Skeletal muscle satellite cell (primary cell): ENCODE data around the gene TMEM91.
"Not testable (repeated sequence)": the region's sequence is repeated elsewhere in the genome, so short reads cannot be mapped to it uniquely, and the experiment has no call there.

Source experiments
- H3K27me3 ChIP-seq: 2 replicates; pipeline ENCODE4 v1.7.0; 2013; ENCODE audit warnings: low read length; ENCODE audit not compliant: control insufficient read depth, insufficient read depth
- H3K36me3 ChIP-seq: 2 replicates; pipeline ENCODE4 v1.7.0; 2013; ENCODE audit warnings: mild to moderate bottlenecking, control low read depth, low read length; ENCODE audit not compliant: insufficient read depth
- H3K4me1 ChIP-seq: 2 replicates; pipeline ENCODE4 v1.7.0; 2013; ENCODE audit warnings: low read length; ENCODE audit not compliant: control insufficient read depth, insufficient read depth
- H3K4me2 ChIP-seq: 2 replicates; pipeline ENCODE4 v1.7.0; 2013; ENCODE audit warnings: mild to moderate bottlenecking, low read length
- H3K4me3 ChIP-seq: 2 replicates; pipeline ENCODE4 v1.7.0; 2013; ENCODE audit warnings: low read length
- H3K9ac ChIP-seq: 2 replicates; pipeline ENCODE4 v1.7.0; 2013; ENCODE audit warnings: mild to moderate bottlenecking, low read depth, low read length, moderate library complexity
- H3K9me3 ChIP-seq: replicated peaks from 2 replicates; pipeline ENCODE4 v1.7.0; 2013; ENCODE audit warnings: mild to moderate bottlenecking, control low read depth, low read length

TMEM91 gene

DNA sequence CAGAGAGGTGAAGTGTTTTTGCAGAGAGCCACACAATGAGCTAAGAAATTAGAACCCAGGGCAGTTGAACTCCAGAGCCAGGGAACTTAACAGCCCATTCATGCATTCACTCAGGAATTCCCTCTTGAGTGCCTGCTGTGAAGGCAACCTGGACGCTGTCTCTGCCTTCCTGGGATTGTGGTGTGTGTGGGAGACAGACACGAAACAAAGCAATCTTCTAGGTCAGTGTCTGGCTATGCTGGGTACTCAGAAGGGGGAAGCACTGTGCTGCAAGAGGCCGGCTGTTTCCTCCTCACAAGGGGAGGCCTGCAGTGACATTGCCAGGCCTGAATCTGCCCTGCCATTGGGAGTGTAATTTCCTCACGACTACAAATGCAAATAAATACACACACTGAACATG, 30.9 kb downstream of the TMEM91 start:
- Histone ChIP-seq H3K4me3 (no peak overlapping the region), H3K4me2 (no peak overlapping the region), H3K4me1 (peaks cover 13% of the 10 kb centered on the region), H3K9ac (no peak overlapping the region), H3K9me3 (no peaks in the 10 kb centered on the region), H3K27me3 (no peaks in the 10 kb centered on the region), H3K36me3 (peaks cover 5% of the 10 kb centered on the region)

DNA sequence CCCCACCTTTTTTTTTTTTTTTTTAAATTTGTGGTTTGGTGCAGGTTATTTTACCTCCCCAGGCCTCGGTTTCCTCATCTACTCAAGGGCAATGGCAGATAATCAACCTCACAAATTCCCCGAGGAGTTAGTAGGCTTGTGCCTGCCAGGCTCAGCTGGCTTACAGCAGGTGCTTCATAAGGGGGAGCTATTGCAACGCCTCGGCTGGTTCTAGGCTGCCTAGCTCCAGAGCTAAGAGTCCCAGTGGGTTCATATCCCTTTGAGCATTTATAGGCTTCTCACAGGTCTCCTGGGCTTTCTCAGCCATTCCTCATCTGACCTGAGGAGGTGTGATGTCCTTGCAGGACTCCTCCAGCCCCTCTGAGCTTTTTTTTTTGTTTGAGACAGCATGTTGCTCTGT, 31.9 kb downstream of the TMEM91 start:
- H3K4me1 ChIP-seq, result peaks cover 13% of the 10 kb centered on the region

DNA sequence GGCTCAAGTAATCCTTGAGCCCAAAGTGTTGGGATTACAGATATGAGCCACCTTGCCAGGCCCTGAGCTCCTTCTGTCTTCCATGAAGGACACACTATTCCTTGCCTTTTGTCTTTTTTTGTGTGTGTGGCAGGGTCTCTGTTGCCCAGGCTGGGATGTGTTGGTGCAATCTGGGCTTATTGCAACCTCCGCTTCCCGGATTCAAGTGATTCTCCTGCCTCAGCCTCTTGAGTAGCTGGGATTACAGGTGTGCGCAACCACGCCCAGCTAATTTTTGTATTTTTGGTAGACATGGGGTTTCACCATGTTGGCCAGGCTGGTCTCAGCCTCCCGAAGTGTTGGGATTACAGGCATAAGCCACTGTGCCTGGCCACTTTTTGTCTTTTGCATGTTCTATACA, 32.5 kb downstream of the TMEM91 start:
- H3K27me3 ChIP-seq, H3K9me3 ChIP-seq, H3K4me3 ChIP-seq, H3K9ac ChIP-seq, H3K4me2 ChIP-seq: not testable (repeated sequence)
- peaks cover 10% of the 10 kb centered on the region for H3K36me3 ChIP-seq
- peaks cover 13% of the 10 kb centered on the region for H3K4me1 ChIP-seq

More for the DNA sequence above, 31.9 kb downstream of the TMEM91 start:
- H3K9ac ChIP-seq, result no peak overlapping the region
- H3K36me3 ChIP-seq, result peaks cover 8% of the 10 kb centered on the region
- H3K4me2 ChIP-seq, result no peak overlapping the region
- no peak overlapping the region for H3K4me3 ChIP-seq
- H3K27me3 ChIP-seq, result no peaks in the 10 kb centered on the region
- no peaks in the 10 kb centered on the region for H3K9me3 ChIP-seq

DNA sequence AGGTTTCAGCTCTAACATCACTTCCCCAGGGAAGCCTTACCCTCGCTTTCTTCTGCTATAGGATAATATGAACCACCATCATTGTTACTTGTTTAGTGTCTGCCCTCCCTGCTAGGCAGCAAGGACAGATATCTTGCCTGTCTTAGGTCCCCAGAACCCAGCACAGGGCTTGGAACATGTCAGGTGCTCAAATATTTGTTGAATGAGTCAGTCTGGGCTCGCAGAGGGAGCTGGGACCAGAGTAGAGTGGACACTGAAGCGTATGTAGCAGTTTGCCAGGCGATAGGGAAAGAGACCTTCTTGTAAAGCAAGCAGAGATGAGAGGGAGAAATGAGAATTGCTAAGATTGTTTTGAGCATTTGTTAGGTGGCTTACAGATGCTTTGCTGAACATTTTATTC, 33.0 kb downstream of the TMEM91 start:
- no peak overlapping the region for H3K4me3 ChIP-seq
- H3K9me3 ChIP-seq, result no peaks in the 10 kb centered on the region
- no peaks in the 10 kb centered on the region for H3K27me3 ChIP-seq
- H3K36me3 ChIP-seq, result peaks cover 15% of the 10 kb centered on the region
- peaks cover 13% of the 10 kb centered on the region for H3K4me1 ChIP-seq
- H3K4me2 ChIP-seq, result no peak overlapping the region
- no peak overlapping the region for H3K9ac ChIP-seq

DNA sequence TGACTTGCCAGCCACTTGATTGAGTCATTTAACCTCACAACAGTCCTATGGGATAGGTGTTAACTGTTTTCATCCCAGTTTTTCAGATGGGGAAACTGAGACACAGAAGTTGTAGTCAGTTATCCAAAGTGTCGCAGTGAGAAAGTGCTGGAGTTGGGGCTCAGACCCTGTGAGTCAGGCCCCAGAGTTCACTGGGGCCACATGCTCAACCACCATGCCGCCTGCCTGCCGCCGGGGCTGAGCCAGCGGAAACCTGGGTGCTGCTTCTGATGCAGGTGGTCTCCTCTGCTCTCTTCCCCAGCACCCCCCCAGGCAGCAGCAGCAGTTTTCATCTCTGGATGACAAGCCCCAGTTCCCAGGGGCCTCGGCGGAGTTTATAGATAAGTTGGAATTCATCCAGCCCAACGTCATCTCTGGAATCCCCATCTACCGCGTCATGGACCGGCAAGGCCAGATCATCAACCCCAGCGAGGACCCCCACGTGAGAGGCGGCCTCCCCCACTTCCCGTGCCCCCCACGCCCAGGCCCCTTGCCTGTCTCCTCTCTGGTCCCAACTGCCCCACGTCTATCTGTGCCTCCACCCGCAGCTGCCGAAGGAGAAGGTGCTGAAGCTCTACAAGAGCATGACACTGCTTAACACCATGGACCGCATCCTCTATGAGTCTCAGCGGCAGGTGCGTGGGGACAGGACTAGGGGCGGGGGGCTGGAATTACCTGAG, 34.2 kb downstream of the TMEM91 start:
- peaks cover 18% of the 10 kb centered on the region for H3K36me3 ChIP-seq
- H3K27me3 ChIP-seq, result no peaks in the 10 kb centered on the region
- no peak overlapping the region for H3K4me2 ChIP-seq
- H3K4me1 ChIP-seq, result peaks cover 22% of the 10 kb centered on the region
- H3K4me3 ChIP-seq, result no peak overlapping the region
- H3K9ac ChIP-seq, result no peak overlapping the region
- no peaks in the 10 kb centered on the region for H3K9me3 ChIP-seq

DNA sequence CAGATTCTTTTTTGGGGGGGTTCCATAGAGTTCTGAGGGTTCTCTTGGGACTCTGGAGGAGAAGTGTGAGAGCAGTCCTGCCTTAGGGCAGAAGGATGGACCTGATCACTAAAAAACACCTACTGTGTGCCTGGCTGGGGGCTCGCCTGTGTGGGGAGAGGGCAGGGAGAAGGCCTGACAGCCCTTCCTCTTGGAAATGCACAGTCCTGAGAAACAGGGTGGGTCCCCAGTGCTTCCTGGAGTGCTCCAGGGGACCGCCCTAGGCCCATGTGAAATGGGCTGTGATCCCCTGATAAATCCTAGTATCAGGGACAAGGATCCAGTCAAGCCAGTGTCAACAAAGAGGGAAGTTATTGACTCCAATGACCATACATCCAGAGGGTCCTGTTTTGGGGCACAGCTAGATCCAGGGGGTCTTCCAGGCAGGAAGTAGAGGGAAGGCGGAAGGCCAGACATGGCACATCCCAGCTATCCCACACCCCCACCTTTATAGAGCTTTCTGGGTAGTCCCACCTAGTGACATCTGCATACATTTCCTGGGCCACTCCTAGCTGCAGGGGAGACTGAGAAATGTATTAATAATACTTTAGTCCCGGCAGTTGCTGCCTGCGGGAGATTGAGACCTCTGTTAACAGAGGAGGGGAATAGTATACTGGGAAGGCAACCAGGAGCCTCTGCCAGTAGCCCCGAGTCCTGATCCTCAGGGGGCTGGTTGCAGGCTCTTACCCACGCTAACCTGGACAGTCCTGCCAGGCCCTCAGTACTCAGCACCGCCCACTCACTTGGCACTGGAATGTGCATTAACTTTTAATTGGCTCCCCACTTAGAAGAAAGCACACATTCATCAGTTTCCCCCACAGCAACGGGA, 35.0 kb downstream of the TMEM91 start:
- H3K4me3 ChIP-seq, result no peak overlapping the region
- no peak overlapping the region for H3K4me2 ChIP-seq
- H3K9ac ChIP-seq, result no peak overlapping the region
- H3K36me3 ChIP-seq, result peaks cover 18% of the 10 kb centered on the region
- H3K27me3 ChIP-seq, result no peaks in the 10 kb centered on the region
- no peaks in the 10 kb centered on the region for H3K9me3 ChIP-seq
- H3K4me1 ChIP-seq, result peaks cover 22% of the 10 kb centered on the region

DNA sequence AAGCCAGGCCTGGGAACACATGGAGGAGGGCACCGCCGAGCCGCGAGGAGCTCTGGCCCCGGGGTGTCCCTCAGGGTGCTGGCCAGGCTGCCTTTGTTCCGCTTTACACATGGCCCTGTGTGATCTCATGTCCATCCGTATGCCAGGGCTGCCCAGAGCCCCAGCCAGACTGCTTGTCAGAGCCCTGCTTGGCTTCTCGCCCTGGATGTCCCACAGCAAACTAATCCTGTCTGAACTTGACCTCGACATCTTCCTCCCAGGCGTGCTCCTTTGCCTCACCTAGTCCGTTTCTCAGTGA, 35.6 kb downstream of the TMEM91 start:
- Histone ChIP-seq H3K9me3 (no peaks in the 10 kb centered on the region), H3K27me3 (no peaks in the 10 kb centered on the region), H3K4me2 (no peak overlapping the region), H3K9ac (no peak overlapping the region), H3K36me3 (peaks cover 18% of the 10 kb centered on the region), H3K4me1 (peaks cover 22% of the 10 kb centered on the region), H3K4me3 (no peak overlapping the region)

DNA sequence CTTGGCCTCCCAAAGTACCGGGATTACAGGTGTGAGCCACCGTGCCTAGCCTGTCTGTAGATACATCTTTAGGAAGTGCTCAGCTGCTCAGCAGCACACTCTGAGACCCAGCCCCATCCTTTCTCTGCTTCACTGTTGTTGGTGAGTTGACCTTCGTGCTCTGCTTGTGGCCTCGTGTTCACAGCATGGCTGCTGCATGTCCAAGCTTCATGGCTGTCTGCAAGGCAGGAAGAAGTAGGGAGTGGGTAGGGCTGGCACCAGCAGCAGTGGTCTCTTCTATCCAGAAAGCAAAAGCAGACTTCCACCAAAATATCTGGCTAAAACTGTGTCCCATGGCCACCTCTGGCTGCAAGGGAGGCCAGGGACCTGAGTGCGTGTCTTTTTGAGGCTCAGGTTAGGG, 36.6 kb downstream of the TMEM91 start:
- peaks cover 22% of the 10 kb centered on the region for H3K4me1 ChIP-seq
- H3K36me3 ChIP-seq, result peaks cover 18% of the 10 kb centered on the region
- no peaks in the 10 kb centered on the region for H3K27me3 ChIP-seq
- H3K4me3 ChIP-seq, result no peak overlapping the region
- H3K9ac ChIP-seq, result no peak overlapping the region
- no peaks in the 10 kb centered on the region for H3K9me3 ChIP-seq
- no peak overlapping the region for H3K4me2 ChIP-seq

DNA sequence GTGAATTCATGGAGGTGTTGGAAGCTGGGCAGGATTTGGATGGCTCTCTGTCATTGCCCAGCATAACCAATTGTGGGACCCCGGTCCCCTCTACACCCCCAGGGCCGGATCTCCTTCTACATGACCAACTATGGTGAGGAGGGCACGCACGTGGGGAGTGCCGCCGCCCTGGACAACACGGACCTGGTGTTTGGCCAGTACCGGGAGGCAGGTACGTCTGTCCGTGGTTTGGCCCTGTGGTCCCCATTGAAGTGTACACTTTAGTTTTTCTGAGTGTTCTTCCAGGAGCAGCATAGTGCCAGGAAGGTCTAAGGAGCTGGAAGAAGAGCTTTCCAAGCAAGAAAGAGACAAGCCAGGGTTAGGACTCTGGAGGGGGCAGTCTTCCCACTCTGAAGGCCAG, 37.6 kb downstream of the TMEM91 start:
- Histone ChIP-seq H3K4me1 (peaks cover 22% of the 10 kb centered on the region), H3K27me3 (no peaks in the 10 kb centered on the region), H3K36me3 (peaks cover 23% of the 10 kb centered on the region), H3K4me2 (no peak overlapping the region), H3K9ac (no peak overlapping the region), H3K9me3 (no peaks in the 10 kb centered on the region), H3K4me3 (no peak overlapping the region)

DNA sequence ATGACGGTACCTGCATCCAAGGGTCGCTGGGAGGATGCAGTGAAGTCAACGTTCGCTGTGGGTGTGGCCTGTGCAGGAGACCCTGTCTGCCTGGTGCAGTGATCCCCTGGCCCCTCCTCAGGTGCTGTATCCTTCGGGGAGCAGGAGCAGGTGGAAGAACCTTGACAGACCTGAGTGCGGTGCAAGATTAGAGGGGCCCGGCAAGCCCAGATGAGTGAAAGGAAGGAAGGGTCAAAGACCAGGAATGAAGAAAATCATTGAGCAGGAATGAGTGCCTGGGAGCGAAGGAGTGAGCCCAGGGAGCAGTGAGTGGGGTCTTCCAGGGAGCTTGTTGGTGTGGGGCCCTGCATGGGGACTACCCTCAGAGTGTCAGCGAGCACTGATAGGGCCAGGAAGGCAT, 38.1 kb downstream of the TMEM91 start:
- no peak overlapping the region for H3K4me3 ChIP-seq
- H3K4me1 ChIP-seq, result peaks cover 22% of the 10 kb centered on the region
- no peaks in the 10 kb centered on the region for H3K9me3 ChIP-seq
- no peak overlapping the region for H3K4me2 ChIP-seq
- H3K9ac ChIP-seq, result no peak overlapping the region
- H3K27me3 ChIP-seq, result no peaks in the 10 kb centered on the region
- peaks cover 27% of the 10 kb centered on the region for H3K36me3 ChIP-seq

DNA sequence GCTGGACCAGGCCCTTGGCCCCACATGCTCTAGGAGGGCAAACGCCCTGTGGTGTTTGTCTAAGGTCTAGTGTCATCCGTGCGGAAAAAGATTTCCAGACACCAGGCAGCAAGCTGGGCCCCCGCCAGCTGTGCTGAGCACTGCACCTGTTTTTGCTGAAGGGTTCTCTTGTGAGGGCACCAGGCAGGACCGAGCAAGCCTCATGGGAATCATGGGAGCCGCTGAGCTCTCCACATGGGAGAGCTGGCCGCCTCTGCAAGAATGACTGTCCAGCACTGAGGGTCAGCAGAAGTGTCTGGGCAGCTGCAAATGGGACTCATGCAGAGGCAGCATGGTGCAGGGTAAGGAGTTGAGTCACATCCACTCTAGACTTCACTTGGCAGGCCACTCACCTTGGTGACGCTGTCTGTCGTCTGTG, 38.8 kb downstream of the TMEM91 start:
- Histone ChIP-seq H3K27me3 (no peaks in the 10 kb centered on the region), H3K4me1 (peaks cover 18% of the 10 kb centered on the region), H3K9ac (no peak overlapping the region), H3K4me2 (no peak overlapping the region), H3K9me3 (no peaks in the 10 kb centered on the region), H3K36me3 (peaks cover 27% of the 10 kb centered on the region), H3K4me3 (no peak overlapping the region)
